G401 (cell line): ENCODE results near the gene HS3ST5. TPM values are rescaled to one million over a fixed set of nuclear protein-coding genes. Genes with fewer than 3 reads are reported as not detected.

Experiments
- DNase-seq: peaks from one replicate; pipeline ENCODE4 v3.0.0-alpha.2; 2015; ENCODE audit warnings: low spot score
- in situ Hi-C: cut with HindIII; loops from 2 replicates; pipeline ENCODE4 v1.10.0; 2016; ENCODE audit warnings: low sequenced_read_pairs, mixed read lengths
- total RNA-seq: library from RNA; depleted of rRNA; stranded (reverse); fragments of >200 nt; shearing (Covaris generic); gene quantifications from 2 replicates; pipeline ENCODE4 v1.2.3, GENCODE V29; 2014; rRNA removed

HS3ST5 gene
- total RNA-seq: not detected in 2 replicates

GRCh38 chr6:114342826-114343781 lies at the start of gene HS3ST5:
Gene HS3ST5 (minus strand): TSS chr6:114343023. CDS start chr6:114062845, 280,178 bp downstream.
- peak; percentile 17 for DNase-seq
- in situ Hi-C loops: no loop called here

GRCh38 chr6:114390176-114390575 lies 47.4 kb upstream of the HS3ST5 start:
- DNase-seq: no peak
- in situ Hi-C loops: no loop called here

GRCh38 chr6:114389111-114389510 lies 46.3 kb upstream of the HS3ST5 start:
- in situ Hi-C loops: no loop called here
- no peak for DNase-seq

- DNase-seq: no peak
- in situ Hi-C loops: no loop called here
Observed at GRCh38 chr6:114382406-114382805, 39.6 kb upstream of the HS3ST5 start.

GRCh38 chr6:114377881-114378280 lies 35.1 kb upstream of the HS3ST5 start:
- in situ Hi-C loops: no loop called here
- no peak for DNase-seq

GRCh38 chr6:114376611-114377175 lies 33.9 kb upstream of the HS3ST5 start:
- DNase-seq: no peak
- in situ Hi-C loops: no loop called here

- in situ Hi-C loops: no loop called here
- DNase-seq: no peak
Observed at GRCh38 chr6:114375541-114376192, 32.8 kb upstream of the HS3ST5 start.

- DNase-seq: no peak
- in situ Hi-C loops: no loop called here
Observed at GRCh38 chr6:114367315-114367961, 24.6 kb upstream of the HS3ST5 start.

- in situ Hi-C loops: no loop called here
- no peak for DNase-seq
Observed at GRCh38 chr6:114366899-114367298, 24.1 kb upstream of the HS3ST5 start.

GRCh38 chr6:114364301-114364700 lies 21.5 kb upstream of the HS3ST5 start:
- DNase-seq: no peak
- in situ Hi-C loops: no loop called here

- in situ Hi-C loops: no loop called here
- no peak for DNase-seq
Observed at GRCh38 chr6:114362957-114363356, 20.1 kb upstream of the HS3ST5 start.

GRCh38 chr6:114362396-114362795 lies 19.6 kb upstream of the HS3ST5 start:
- no peak for DNase-seq
- in situ Hi-C loops: no loop called here

GRCh38 chr6:114361036-114361435 lies 18.2 kb upstream of the HS3ST5 start:
- no peak for DNase-seq
- in situ Hi-C loops: no loop called here

- in situ Hi-C loops: no loop called here
- DNase-seq: no peak
Observed at GRCh38 chr6:114355300-114355699, 12.5 kb upstream of the HS3ST5 start.

GRCh38 chr6:114354482-114354881 lies 11.7 kb upstream of the HS3ST5 start:
- in situ Hi-C loops: no loop called here
- no peak for DNase-seq

- in situ Hi-C loops: no loop called here
- DNase-seq: no peak
Observed at GRCh38 chr6:114346451-114346850, 3.6 kb upstream of the HS3ST5 start.

GRCh38 chr6:114344971-114345275 lies 2.1 kb upstream of the HS3ST5 start:
- in situ Hi-C loops: no loop called here

GRCh38 chr6:114344246-114344970 lies 1.6 kb upstream of the HS3ST5 start:
- in situ Hi-C loops: no loop called here
- DNase-seq: no peak

More at GRCh38 chr6:114344971-114345275, 2.1 kb upstream of the HS3ST5 start:
- no peak for DNase-seq

- no peak for DNase-seq
- in situ Hi-C loops: no loop called here
Observed at GRCh38 chr6:114343782-114344144, 940 bp upstream of the HS3ST5 start.
